Measurements from ENCODE around the gene SGO1.

- TF ChIP-seq FOXM1 (IDR thresholded peaks at IDR 0.05; ENCODE audit: borderline replicate concordance) (no peak), CTBP1 (IDR thresholded peaks at IDR 0.05; ENCODE audit: borderline replicate concordance) (no peak), HDGF (IDR thresholded peaks at IDR 0.05; ENCODE audit: borderline replicate concordance) (no peak), FOXK2 (IDR thresholded peaks at IDR 0.05) (no peak), FOXA1 (IDR thresholded peaks at IDR 0.05) (no peak), NFRKB (IDR thresholded peaks at IDR 0.05) (no peak), SUZ12 (IDR thresholded peaks at IDR 0.05) (no peak), SP1 (IDR thresholded peaks at IDR 0.05) (no peak), BHLHE40 (IDR thresholded peaks at IDR 0.05; ENCODE audit: borderline replicate concordance) (no peak), ELF4 (IDR thresholded peaks at IDR 0.05) (no peak), ARNT (IDR thresholded peaks at IDR 0.05) (no peak), ZNF384 (IDR thresholded peaks at IDR 0.05) (no peak), PKNOX1 (IDR thresholded peaks at IDR 0.05) (no peak), TARDBP (IDR thresholded peaks at IDR 0.05) (no peak)
Measured at GRCh38 chr3:20142517-20142916, 43.5 kb downstream of the SGO1 start.
